Stimulated activated CD8-positive, alpha-beta memory T cell treated with anti-CD3 and anti-CD28 coated beads, Interleukin-15, amount 100 ng/mL, for 24 hours (primary cell): ENCODE measurements around the gene REEP1.

Experiments
- DNase-seq: peaks from one replicate; pipeline ENCODE4 v3.0.0-alpha.2; 2020; ENCODE audit warnings: low read depth

Gene REEP1

GRCh38 chr2:86305915-86306254 is 31.5 kb downstream of the REEP1 start:
- no peak for DNase-seq

- no peak for DNase-seq
Observed at GRCh38 chr2:86305195-86305914, 32.1 kb downstream of the REEP1 start.

GRCh38 chr2:86304416-86304815 is 33.0 kb downstream of the REEP1 start:
- DNase-seq, result no peak

GRCh38 chr2:86302320-86302719 is 35.1 kb downstream of the REEP1 start:
- no peak for DNase-seq

GRCh38 chr2:86301711-86302202 is 35.7 kb downstream of the REEP1 start:
- DNase-seq, result no peak

- DNase-seq, result no peak
Observed at GRCh38 chr2:86301009-86301408, 36.4 kb downstream of the REEP1 start.

GRCh38 chr2:86300496-86300895 is 36.9 kb downstream of the REEP1 start:
- DNase-seq, result no peak

- no peak for DNase-seq
Observed at GRCh38 chr2:86298411-86299390, 38.7 kb downstream of the REEP1 start.

GRCh38 chr2:86297382-86298147 is 39.9 kb downstream of the REEP1 start:
- no peak for DNase-seq

- no peak for DNase-seq
Observed at GRCh38 chr2:86296947-86297346, 40.5 kb downstream of the REEP1 start.

GRCh38 chr2:86295066-86295465 is 42.4 kb downstream of the REEP1 start:
- no peak for DNase-seq

GRCh38 chr2:86293612-86294011 is 43.8 kb downstream of the REEP1 start:
- no peak for DNase-seq

GRCh38 chr2:86292571-86293515 is 44.6 kb downstream of the REEP1 start:
- DNase-seq, result no peak

- no peak for DNase-seq
Observed at GRCh38 chr2:86291328-86291662, 46.1 kb downstream of the REEP1 start.

GRCh38 chr2:86290596-86291327 is 46.7 kb downstream of the REEP1 start:
- no peak for DNase-seq

GRCh38 chr2:86286516-86286915 is 50.9 kb downstream of the REEP1 start:
- DNase-seq, result no peak

- DNase-seq, result no peak
Observed at GRCh38 chr2:86285981-86286380, 51.4 kb downstream of the REEP1 start.

GRCh38 chr2:86285571-86285970 is 51.9 kb downstream of the REEP1 start:
- DNase-seq, result no peak

- no peak for DNase-seq
Observed at GRCh38 chr2:86284987-86285386, 52.4 kb downstream of the REEP1 start.

GRCh38 chr2:86284401-86284841 is 53.0 kb downstream of the REEP1 start:
- DNase-seq, result no peak
